NCI-H345 treated with DMSO at 0.1 percent for 48 hours (cell line): ENCODE measurements around the gene DIPK1B.

Source experiments
- DNase-seq: peaks from one replicate; lab custom pipeline; 2025; ENCODE audit not compliant: unreplicated experiment; lab: John Stamatoyannopoulos, UW

The DIPK1B gene

GRCh38 chr9:136718345-136719194 lies 6.2 kb downstream of the DIPK1B start:
- DNase-seq, result no peak

GRCh38 chr9:136719195-136719880 lies 7.0 kb downstream of the DIPK1B start:
- no peak for DNase-seq

- DNase-seq, result peak; percentile 33
Observed at GRCh38 chr9:136720251-136720897, 8.0 kb downstream of the DIPK1B start.

- DNase-seq, result no peak
Observed at GRCh38 chr9:136720898-136721338, 8.5 kb downstream of the DIPK1B start.

GRCh38 chr9:136721339-136722092 lies 9.1 kb downstream of the DIPK1B start:
- DNase-seq, result no peak

- no peak for DNase-seq
Observed at GRCh38 chr9:136722093-136722968, 10.0 kb downstream of the DIPK1B start.

GRCh38 chr9:136722969-136723356 lies 10.6 kb downstream of the DIPK1B start:
- DNase-seq, result no peak

GRCh38 chr9:136723362-136723976 lies 11.1 kb downstream of the DIPK1B start:
- no peak for DNase-seq

- no peak for DNase-seq
Observed at GRCh38 chr9:136723989-136724388, 11.6 kb downstream of the DIPK1B start.

- DNase-seq, result no peak
Observed at GRCh38 chr9:136724772-136725171, 12.4 kb downstream of the DIPK1B start.

- no peak for DNase-seq
Observed at GRCh38 chr9:136725612-136726011, 13.2 kb downstream of the DIPK1B start.

- no peak for DNase-seq
Observed at GRCh38 chr9:136726118-136726517, 13.7 kb downstream of the DIPK1B start.

- no peak for DNase-seq
Observed at GRCh38 chr9:136726631-136727191, 14.3 kb downstream of the DIPK1B start.

- peak; percentile 66 for DNase-seq
Observed at GRCh38 chr9:136728080-136728547, 15.7 kb downstream of the DIPK1B start.

- no peak for DNase-seq
Observed at GRCh38 chr9:136728548-136729123, 16.3 kb downstream of the DIPK1B start.

- no peak for DNase-seq
Observed at GRCh38 chr9:136729144-136729543, 16.8 kb downstream of the DIPK1B start.

GRCh38 chr9:136729926-136730325 lies 17.6 kb downstream of the DIPK1B start:
- DNase-seq, result no peak

GRCh38 chr9:136732444-136733178 lies 20.2 kb downstream of the DIPK1B start:
- no peak for DNase-seq
